GM11168 (cell line): Measurements from ENCODE around the gene MBD3.

Experiments used
- in situ Hi-C: fragments of 300-500 bp; cut with MboI; formaldehyde crosslinking; loops from one replicate; pipeline ENCODE4 v1.12.0; 2022; ENCODE audit warnings: low sequenced_read_pairs; ENCODE audit not compliant: unreplicated experiment

MBD3 gene

GRCh38 chr19:1620502-1620901 lies 27.8 kb upstream of the MBD3 start:
- in situ Hi-C loops = no loop called here

GRCh38 chr19:1619703-1620102 lies 27.0 kb upstream of the MBD3 start:
- in situ Hi-C loops = no loop called here

GRCh38 chr19:1619094-1619439 lies 26.4 kb upstream of the MBD3 start:
- in situ Hi-C loops = no loop called here

GRCh38 chr19:1618157-1619093 lies 25.8 kb upstream of the MBD3 start:
- in situ Hi-C loops = no loop called here

GRCh38 chr19:1616875-1617274 lies 24.2 kb upstream of the MBD3 start:
- in situ Hi-C loops = no loop called here

- in situ Hi-C loops = no loop called here
Observed at GRCh38 chr19:1616396-1616795, 23.7 kb upstream of the MBD3 start.

- in situ Hi-C loops = no loop called here
Observed at GRCh38 chr19:1615156-1615765, 22.6 kb upstream of the MBD3 start.

- in situ Hi-C loops = no loop called here
Observed at GRCh38 chr19:1613808-1614570, 21.3 kb upstream of the MBD3 start.

GRCh38 chr19:1613146-1613545 lies 20.5 kb upstream of the MBD3 start:
- in situ Hi-C loops = no loop called here

GRCh38 chr19:1612114-1613086 lies 19.7 kb upstream of the MBD3 start:
- in situ Hi-C loops = no loop called here

GRCh38 chr19:1611353-1611752 lies 18.7 kb upstream of the MBD3 start:
- in situ Hi-C loops = no loop called here

- in situ Hi-C loops = no loop called here
Observed at GRCh38 chr19:1610579-1610978, 17.9 kb upstream of the MBD3 start.

GRCh38 chr19:1609680-1610474 lies 17.2 kb upstream of the MBD3 start:
- in situ Hi-C loops = loop anchor here (5.0 kb wide), 1 partner anchor 32 kb away; no protein-coding TSS in a partner anchor

GRCh38 chr19:1609103-1609396 lies 16.4 kb upstream of the MBD3 start:
- in situ Hi-C loops = loop anchor here (5.0 kb wide), 1 partner anchor 33 kb away; no protein-coding TSS in a partner anchor

GRCh38 chr19:1608359-1609102 lies 15.9 kb upstream of the MBD3 start:
- in situ Hi-C loops = loop anchor here (5.0 kb wide), 1 partner anchor 34 kb away; no protein-coding TSS in a partner anchor

- in situ Hi-C loops = loop anchor here (5.0 kb wide), 1 partner anchor 36 kb away; no protein-coding TSS in a partner anchor
Observed at GRCh38 chr19:1606138-1606651, 13.5 kb upstream of the MBD3 start.

GRCh38 chr19:1605236-1606137 lies 12.8 kb upstream of the MBD3 start, which contains the start of gene UQCR11:
UQCR11 (minus strand) TSS chr19:1605462; CDS start chr19:1605409, 53 bp downstream.
- in situ Hi-C loops = loop anchor here (5.0 kb wide), 1 partner anchor 37 kb away; no protein-coding TSS in a partner anchor
